ENCODE results near the gene C1D. TPM values are rescaled to one million over a fixed set of nuclear protein-coding genes. Genes with fewer than 3 reads are reported as not detected.

C1D gene
- 10 to 100 TPM in 4 of 5 donors, 1 to 10 TPM in 1; 8.7 to 18.7 (median 13.5) TPM for total RNA-seq
- 22.7 TPM for total RNA-seq (2013)
- 12.9 to 53.7 (median 20.7) reads per million in 29 experiments for total RNA-seq

GRCh38 chr2:68062680-68063387 is at the start of gene C1D:
C1D (minus strand) TSS chr2:68063004; CDS start chr2:68047310, 15,694 bp downstream.
- 0% methylated on average over 23 of the region's 34 CpGs for WGBS (ENCODE audit: insufficient coverage)
- peak within 1 kb of the TSS; percentile 87 for H3K27ac ChIP-seq (ENCODE audit: low read length)
- Mint-ChIP-seq H3K36me3 (peaks cover 3% of the 10 kb centered on the region), H3K27me3 (peaks cover 4 to 10% of the 10 kb centered on the region in 2 donors), H3K4me1 (peaks cover 44 to 51% (median 48%) of the 10 kb centered on the region in 3 donors), H3K4me3 (peak within 1 kb of the TSS; percentile 93 to 97 (median 96)), H3K27ac (peak within 1 kb of the TSS; percentile 92 to 94), H3K9me3 (no peaks in the 10 kb centered on the region)
- H3K4me1 ChIP-seq (ENCODE audit: control insufficient read depth in 1 of 2, extremely low read depth in 1 of 2, insufficient read depth in 2 of 2, low read length in 2 of 2): peaks cover 11 to 21% of the 10 kb centered on the region in 2 experiments
- peak; percentile 88 to 95 (median 90) for ATAC-seq (replicated peaks in 1 of 4)
- H3K9me3 ChIP-seq: no peaks in the 10 kb centered on the region
- peak; percentile 81 to 96 (median 91) for DNase-seq
- ChIA-PET POLR2A (interaction anchor here (0.5 to 1.1 kb wide), 8 partner anchors 8 to 200 kb away, joined by 3 to 5 read pairs (median 3); a partner anchor contains a TSS), CTCF (interaction anchor here in 1 of 2 donors (0.5 to 1.4 kb wide), 9 partner anchors 25 to 1336 kb away, joined by 3 to 7 read pairs (median 4); a partner anchor contains a TSS)
- H3K27me3 ChIP-seq (replicated peaks in 1 of 2; ENCODE audit: control insufficient read depth in 2 of 2, extremely low read depth in 1 of 2, insufficient read depth in 2 of 2, low read length in 1 of 2): peaks cover 0 to 4% of the 10 kb centered on the region in 2 experiments
- peak within 1 kb of the TSS; percentile 85 to 98 for H3K4me3 ChIP-seq (ENCODE audit: control insufficient read depth in 1 of 2, extremely low read depth in 1 of 2, low read length in 1 of 2)
- no peaks in the 10 kb centered on the region for H3K36me3 ChIP-seq (ENCODE audit: control insufficient read depth in 2 of 2, extremely low read depth in 1 of 2, insufficient read depth in 1 of 2, low read length in 1 of 2)

GRCh38 chr2:68110102-68110501 is 47.3 kb upstream of the C1D start:
- POLR2A ChIA-PET: no interaction called here
- Histone ChIP-seq H3K4me3 (ENCODE audit: control insufficient read depth in 1 of 2, extremely low read depth in 1 of 2, low read length in 1 of 2) (no peak overlapping the region), H3K9me3 (no peaks in the 10 kb centered on the region), H3K27ac (ENCODE audit: low read length) (no peak overlapping the region), H3K36me3 (ENCODE audit: control insufficient read depth in 2 of 2, extremely low read depth in 1 of 2, insufficient read depth in 1 of 2, low read length in 1 of 2) (no peaks in the 10 kb centered on the region), H3K27me3 (replicated peaks in 1 of 2; ENCODE audit: control insufficient read depth in 2 of 2, extremely low read depth in 1 of 2, insufficient read depth in 2 of 2, low read length in 1 of 2) (no peaks in the 10 kb centered on the region), H3K4me1 (ENCODE audit: control insufficient read depth in 1 of 2, extremely low read depth in 1 of 2, insufficient read depth in 2 of 2, low read length in 2 of 2) (no peaks in the 10 kb centered on the region)
- no CpG with 5 or more reads among the region's 3 CpGs for WGBS (ENCODE audit: insufficient coverage)
- ATAC-seq (replicated peaks in 1 of 4) (no peak), DNase-seq (no peak)
- Mint-ChIP-seq H3K27me3 (no peaks in the 10 kb centered on the region), H3K27ac (no peak overlapping the region), H3K36me3 (peaks cover 10% of the 10 kb centered on the region), H3K9me3 (peaks cover 10 to 14% (median 14%) of the 10 kb centered on the region in 3 donors), H3K4me1 (no peaks in the 10 kb centered on the region), H3K4me3 (no peak overlapping the region)
- CTCF ChIA-PET: no interaction called here

GRCh38 chr2:68108120-68108519 is 45.3 kb upstream of the C1D start:
- Histone ChIP-seq H3K4me3 (ENCODE audit: control insufficient read depth in 1 of 2, extremely low read depth in 1 of 2, low read length in 1 of 2) (no peak overlapping the region), H3K27me3 (replicated peaks in 1 of 2; ENCODE audit: control insufficient read depth in 2 of 2, extremely low read depth in 1 of 2, insufficient read depth in 2 of 2, low read length in 1 of 2) (no peaks in the 10 kb centered on the region), H3K9me3 (no peaks in the 10 kb centered on the region), H3K36me3 (ENCODE audit: control insufficient read depth in 2 of 2, extremely low read depth in 1 of 2, insufficient read depth in 1 of 2, low read length in 1 of 2) (no peaks in the 10 kb centered on the region), H3K4me1 (ENCODE audit: control insufficient read depth in 1 of 2, extremely low read depth in 1 of 2, insufficient read depth in 2 of 2, low read length in 2 of 2) (no peaks in the 10 kb centered on the region), H3K27ac (ENCODE audit: low read length) (no peak overlapping the region)
- Mint-ChIP-seq H3K4me3 (no peak overlapping the region), H3K4me1 (no peaks in the 10 kb centered on the region), H3K27me3 (no peaks in the 10 kb centered on the region), H3K27ac (no peak overlapping the region), H3K36me3 (peaks cover 10% of the 10 kb centered on the region), H3K9me3 (peaks cover 10 to 19% (median 17%) of the 10 kb centered on the region in 3 donors)
- POLR2A ChIA-PET: no interaction called here
- no CpG with 5 or more reads among the region's 3 CpGs for WGBS (ENCODE audit: insufficient coverage)
- no peak for DNase-seq
- CTCF ChIA-PET: no interaction called here
- ATAC-seq (replicated peaks in 1 of 4): no peak

- Mint-ChIP-seq H3K36me3 (peaks cover 10% of the 10 kb centered on the region), H3K4me3 (no peak overlapping the region), H3K4me1 (no peaks in the 10 kb centered on the region), H3K27me3 (no peaks in the 10 kb centered on the region), H3K27ac (no peak overlapping the region), H3K9me3 (peaks cover 10 to 19% (median 17%) of the 10 kb centered on the region in 3 donors)
- Histone ChIP-seq H3K9me3 (no peaks in the 10 kb centered on the region), H3K27ac (ENCODE audit: low read length) (no peak overlapping the region), H3K4me3 (ENCODE audit: control insufficient read depth in 1 of 2, extremely low read depth in 1 of 2, low read length in 1 of 2) (no peak overlapping the region), H3K36me3 (ENCODE audit: control insufficient read depth in 2 of 2, extremely low read depth in 1 of 2, insufficient read depth in 1 of 2, low read length in 1 of 2) (no peaks in the 10 kb centered on the region), H3K27me3 (replicated peaks in 1 of 2; ENCODE audit: control insufficient read depth in 2 of 2, extremely low read depth in 1 of 2, insufficient read depth in 2 of 2, low read length in 1 of 2) (no peaks in the 10 kb centered on the region), H3K4me1 (ENCODE audit: control insufficient read depth in 1 of 2, extremely low read depth in 1 of 2, insufficient read depth in 2 of 2, low read length in 2 of 2) (no peaks in the 10 kb centered on the region)
- DNase-seq: no peak
- ATAC-seq (replicated peaks in 1 of 4): no peak
- ChIA-PET POLR2A (no interaction called here), CTCF (no interaction called here)
- 100% methylated on average over 1 of the region's 2 CpGs for WGBS (ENCODE audit: insufficient coverage)
Observed at GRCh38 chr2:68107475-68107874, 44.7 kb upstream of the C1D start.

GRCh38 chr2:68104111-68104835 is 41.5 kb upstream of the C1D start:
- Mint-ChIP-seq H3K4me3 (no peak overlapping the region), H3K9me3 (peaks cover 10 to 19% (median 17%) of the 10 kb centered on the region in 3 donors), H3K27me3 (no peaks in the 10 kb centered on the region), H3K27ac (no peak overlapping the region), H3K36me3 (peaks cover 10% of the 10 kb centered on the region), H3K4me1 (no peaks in the 10 kb centered on the region)
- Histone ChIP-seq H3K27me3 (replicated peaks in 1 of 2; ENCODE audit: control insufficient read depth in 2 of 2, extremely low read depth in 1 of 2, insufficient read depth in 2 of 2, low read length in 1 of 2) (no peaks in the 10 kb centered on the region), H3K4me1 (ENCODE audit: control insufficient read depth in 1 of 2, extremely low read depth in 1 of 2, insufficient read depth in 2 of 2, low read length in 2 of 2) (no peaks in the 10 kb centered on the region), H3K27ac (ENCODE audit: low read length) (no peak overlapping the region), H3K9me3 (no peaks in the 10 kb centered on the region), H3K4me3 (ENCODE audit: control insufficient read depth in 1 of 2, extremely low read depth in 1 of 2, low read length in 1 of 2) (no peak overlapping the region), H3K36me3 (ENCODE audit: control insufficient read depth in 2 of 2, extremely low read depth in 1 of 2, insufficient read depth in 1 of 2, low read length in 1 of 2) (no peaks in the 10 kb centered on the region)
- ChIA-PET POLR2A (no interaction called here), CTCF (no interaction called here)
- no peak for ATAC-seq (replicated peaks in 1 of 4)
- DNase-seq: no peak
- WGBS (ENCODE audit: insufficient coverage): 100% methylated on average over 2 of the region's 4 CpGs

GRCh38 chr2:68103709-68104055 is 40.9 kb upstream of the C1D start:
- H3K36me3 ChIP-seq (ENCODE audit: control insufficient read depth in 2 of 2, extremely low read depth in 1 of 2, insufficient read depth in 1 of 2, low read length in 1 of 2): no peaks in the 10 kb centered on the region
- Mint-ChIP-seq H3K4me3 (no peak overlapping the region), H3K27me3 (no peaks in the 10 kb centered on the region), H3K4me1 (no peaks in the 10 kb centered on the region), H3K9me3 (peaks cover 10 to 19% (median 17%) of the 10 kb centered on the region in 3 donors), H3K36me3 (peaks cover 10% of the 10 kb centered on the region), H3K27ac (no peak overlapping the region)
- H3K4me3 ChIP-seq (ENCODE audit: control insufficient read depth in 1 of 2, extremely low read depth in 1 of 2, low read length in 1 of 2): no peak overlapping the region
- H3K27me3 ChIP-seq (replicated peaks in 1 of 2; ENCODE audit: control insufficient read depth in 2 of 2, extremely low read depth in 1 of 2, insufficient read depth in 2 of 2, low read length in 1 of 2): no peaks in the 10 kb centered on the region
- H3K9me3 ChIP-seq: no peaks in the 10 kb centered on the region
- ATAC-seq (replicated peaks in 1 of 4) (no peak), DNase-seq (no peak)
- no peak overlapping the region for H3K27ac ChIP-seq (ENCODE audit: low read length)
- no peaks in the 10 kb centered on the region for H3K4me1 ChIP-seq (ENCODE audit: control insufficient read depth in 1 of 2, extremely low read depth in 1 of 2, insufficient read depth in 2 of 2, low read length in 2 of 2)
- CTCF ChIA-PET: no interaction called here
- POLR2A ChIA-PET: no interaction called here

Measured in T-cell (primary cell).